Prostate gland (tissue), 2 donors: ENCODE results near the gene IL36B. TPM values are rescaled to one million over a fixed set of nuclear protein-coding genes. Genes with fewer than 3 reads are reported as not detected.
A peak's percentile ranks its signal among the peaks of the same experiment; 100 is the strongest.

Experiments used
- DNase-seq: peaks from one replicate; pipeline ENCODE4 v3.0.0-alpha.2; 2019; ENCODE audit warnings: low spot score
- H3K27ac ChIP-seq, 2 donors: fragments of 200-600 bp; sonication (generic); 2 replicates each; pipeline ENCODE4 v1.5.1; 2017 to 2019
- H3K27me3 ChIP-seq: fragments of 200-600 bp; sonication (generic); replicated peaks from 2 replicates; pipeline ENCODE4 v1.5.1; 2019; ENCODE audit not compliant: insufficient read depth
- H3K36me3 ChIP-seq, 2 donors: fragments of 200-600 bp; sonication (generic); 1 replicate in 1 of 2; 2 replicates in 1 of 2; pipeline versions ENCODE4 v1.5.1 to v1.8.1; 2017 to 2019
- H3K4me1 ChIP-seq: fragments of 200-600 bp; sonication (generic); replicated peaks from 2 replicates; pipeline ENCODE4 v1.5.1; 2019
- H3K4me3 ChIP-seq, 2 donors: fragments of 200-600 bp; sonication (generic); 2 replicates each; pipeline ENCODE4 v1.5.1; 2017 to 2019
- H3K9me3 ChIP-seq: fragments of 200-600 bp; sonication (generic); 2 replicates; pipeline ENCODE4 v1.5.1; 2017
- CTCF ChIP-seq, 4 experiments: fragments of 200-600 bp in 2 of 4; fragments of 450-650 bp in 2 of 4; sonication (generic) in 2 of 4; IDR thresholded peaks; 1 replicate in 3 of 4; 2 replicates in 1 of 4; pipeline ENCODE4 v1.5.1; 2016 to 2019; ENCODE audit warnings: antibody characterized with exemption in 4 of 4, mild to moderate bottlenecking in 2 of 4, moderate library complexity in 2 of 4
- POLR2A ChIP-seq: fragments of 450-650 bp; IDR thresholded peaks from one replicate; pipeline ENCODE4 v1.6.1; 2016; ENCODE audit warnings: antibody characterized with exemption, mild to moderate bottlenecking
- POLR2AphosphoS5 ChIP-seq: sonication (generic); formaldehyde crosslinking; IDR thresholded peaks from one replicate; pipeline ENCODE4 v1.6.1; 2017; ENCODE audit warnings: antibody characterized with exemption
- WGBS: methylation state at CpG from one replicate; pipeline ENCODE4 v1.1.5; 2018; 5-methylcytosine and 5-hydroxymethylcytosine counted together
- intact Hi-C: fragments of 100-400 bp; cut with DNase I; formaldehyde crosslinking; loops from one replicate; pipeline ENCODE4 v1.14.2; 2022
- total RNA-seq, 2 donors: library from RNA; depleted of rRNA; stranded (reverse); fragments of >200 nt; gene quantifications; one replicate each; pipeline ENCODE4 v1.1.0, GENCODE V29; 2016

Gene IL36B
- total RNA-seq, 2 donors from 2014 or later, result not detected

GRCh38 chr2:113067681-113068080, 15.0 kb upstream of the IL36B start, which contains the start of gene IL1F10:
TSS of gene IL1F10 (plus strand) at chr2:113067970. CDS start at chr2:113072739, 4,769 bp downstream.
- no peak for DNase-seq
- 93% methylated on average over 3 of the region's 3 CpGs for WGBS
- no peaks in the 10 kb centered on the region for H3K36me3 ChIP-seq

GRCh38 chr2:113064898-113065297, 12.2 kb upstream of the IL36B start:
- intact Hi-C loops, result no loop called here
- TF ChIP-seq CTCF (IDR thresholded peaks at IDR 0.05), result no peak
- TF ChIP-seq POLR2A, result no peak
- TF ChIP-seq POLR2AphosphoS5, result no peak
- no peak for DNase-seq
- Histone ChIP-seq H3K9me3 (no peaks in the 10 kb centered on the region), H3K36me3 (no peaks in the 10 kb centered on the region), H3K27ac (no peak overlapping the region), H3K27me3 (no peaks in the 10 kb centered on the region), H3K4me1 (no peaks in the 10 kb centered on the region), H3K4me3 (no peak overlapping the region)
- no CpG with 5 or more reads among the region's 1 CpG for WGBS

More at GRCh38 chr2:113067681-113068080, 15.0 kb upstream of the IL36B start, which contains the start of gene IL1F10:
- intact Hi-C loops, result no loop called here
- no peaks in the 10 kb centered on the region for H3K9me3 ChIP-seq
- H3K27ac ChIP-seq, result peak within 1 kb of the TSS in 1 of 2 donors; percentile 35
- H3K4me1 ChIP-seq, result no peaks in the 10 kb centered on the region
- TF ChIP-seq POLR2AphosphoS5 (no peak), CTCF (IDR thresholded peaks at IDR 0.05) (no peak), POLR2A (no peak)
- H3K4me3 ChIP-seq, result no peak within 1 kb of the TSS
- no peaks in the 10 kb centered on the region for H3K27me3 ChIP-seq

- intact Hi-C loops, result no loop called here
- Histone ChIP-seq H3K27ac (no peak overlapping the region), H3K36me3 (no peaks in the 10 kb centered on the region), H3K4me3 (no peak overlapping the region), H3K27me3 (no peaks in the 10 kb centered on the region), H3K4me1 (no peaks in the 10 kb centered on the region), H3K9me3 (no peaks in the 10 kb centered on the region)
- WGBS, result 91% methylated on average over 5 of the region's 5 CpGs
- no peak for DNase-seq
- no peak for TF ChIP-seq POLR2AphosphoS5
Measured at GRCh38 chr2:113064281-113064680, 11.6 kb upstream of the IL36B start.

- H3K4me1 ChIP-seq, result no peaks in the 10 kb centered on the region
- intact Hi-C loops, result no loop called here
- H3K4me3 ChIP-seq, result no peak overlapping the region
- H3K36me3 ChIP-seq, result no peaks in the 10 kb centered on the region
- no peak overlapping the region for H3K27ac ChIP-seq
- H3K27me3 ChIP-seq, result no peaks in the 10 kb centered on the region
- WGBS, result 91% methylated on average over 14 of the region's 18 CpGs
- TF ChIP-seq POLR2AphosphoS5, result no peak
- no peak for TF ChIP-seq POLR2A
- no peak for TF ChIP-seq CTCF (IDR thresholded peaks at IDR 0.05)
- DNase-seq, result no peak
- no peaks in the 10 kb centered on the region for H3K9me3 ChIP-seq
Measured at GRCh38 chr2:113061896-113062770, 9.5 kb upstream of the IL36B start.

GRCh38 chr2:113061241-113061640, 8.6 kb upstream of the IL36B start:
- no peaks in the 10 kb centered on the region for H3K36me3 ChIP-seq
- TF ChIP-seq POLR2AphosphoS5 (no peak), POLR2A (no peak), CTCF (IDR thresholded peaks at IDR 0.05) (no peak)
- H3K27me3 ChIP-seq, result no peaks in the 10 kb centered on the region
- H3K4me3 ChIP-seq, result no peak overlapping the region
- DNase-seq, result no peak
- intact Hi-C loops, result no loop called here
- 94% methylated on average over 2 of the region's 2 CpGs for WGBS
- no peak overlapping the region for H3K27ac ChIP-seq
- no peaks in the 10 kb centered on the region for H3K4me1 ChIP-seq
- H3K9me3 ChIP-seq, result no peaks in the 10 kb centered on the region
